Renal cortical epithelial cell (primary cell): ENCODE results near the gene SDF2L1. TPM values are rescaled to one million over a fixed set of nuclear protein-coding genes. Genes with fewer than 3 reads are reported as not detected.
"Not testable (repeated sequence)": the region's sequence is repeated elsewhere in the genome, so short reads cannot be mapped to it uniquely, and the experiment has no call there.

Experiments used
- DNase-seq: peaks from one replicate; pipeline ENCODE4 v3.0.0-alpha.2; 2011; ENCODE audit warnings: low read depth
- total RNA-seq: library from RNA; depleted of rRNA; stranded (reverse); fragments of >200 nt; gene quantifications from 2 replicates; pipeline ENCODE4 v1.2.3, GENCODE V29; 2014

The SDF2L1 gene
- total RNA-seq, 1 donor from 2014 or later = 17.0 TPM

DNA sequence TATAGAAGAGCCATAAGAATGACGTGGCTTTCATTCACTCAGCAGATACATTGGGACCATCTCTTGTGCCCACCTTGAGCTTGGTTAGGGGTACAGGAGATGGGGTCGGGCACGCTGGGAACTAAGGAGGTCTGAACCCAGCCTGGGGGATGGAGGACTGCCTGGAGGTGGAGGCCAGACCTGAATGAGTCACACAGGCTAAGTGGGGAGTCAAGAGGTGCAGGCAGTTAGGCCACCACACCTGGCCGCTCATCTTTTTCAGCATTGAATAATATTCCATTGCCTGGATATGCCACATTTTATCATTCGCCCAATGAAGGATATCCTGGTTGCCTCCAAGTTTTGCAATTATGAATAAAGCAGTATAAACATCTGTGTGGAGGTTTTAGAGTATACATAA lies 19.9 kb downstream of the SDF2L1 start:
- DNase-seq = no peak

DNA sequence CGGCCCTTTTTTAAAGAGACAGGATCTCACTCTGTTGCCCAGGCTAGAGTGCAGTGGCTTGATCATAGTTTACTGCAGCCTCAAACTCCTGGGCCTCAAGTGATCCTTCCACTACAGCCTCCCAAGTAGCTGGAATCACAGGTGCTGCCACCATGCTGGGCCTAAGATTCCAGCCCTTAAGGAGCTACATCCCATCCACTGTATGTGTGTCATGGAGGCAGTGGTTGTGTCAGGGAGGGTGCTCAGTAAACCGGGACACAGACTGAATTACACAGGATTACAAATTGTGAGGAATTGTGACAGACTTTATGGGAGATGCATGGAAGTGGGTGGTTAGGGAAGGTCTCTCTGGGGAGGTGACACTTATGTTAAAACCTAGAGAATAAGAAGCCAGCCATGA lies 21.6 kb downstream of the SDF2L1 start:
- no peak for DNase-seq

DNA sequence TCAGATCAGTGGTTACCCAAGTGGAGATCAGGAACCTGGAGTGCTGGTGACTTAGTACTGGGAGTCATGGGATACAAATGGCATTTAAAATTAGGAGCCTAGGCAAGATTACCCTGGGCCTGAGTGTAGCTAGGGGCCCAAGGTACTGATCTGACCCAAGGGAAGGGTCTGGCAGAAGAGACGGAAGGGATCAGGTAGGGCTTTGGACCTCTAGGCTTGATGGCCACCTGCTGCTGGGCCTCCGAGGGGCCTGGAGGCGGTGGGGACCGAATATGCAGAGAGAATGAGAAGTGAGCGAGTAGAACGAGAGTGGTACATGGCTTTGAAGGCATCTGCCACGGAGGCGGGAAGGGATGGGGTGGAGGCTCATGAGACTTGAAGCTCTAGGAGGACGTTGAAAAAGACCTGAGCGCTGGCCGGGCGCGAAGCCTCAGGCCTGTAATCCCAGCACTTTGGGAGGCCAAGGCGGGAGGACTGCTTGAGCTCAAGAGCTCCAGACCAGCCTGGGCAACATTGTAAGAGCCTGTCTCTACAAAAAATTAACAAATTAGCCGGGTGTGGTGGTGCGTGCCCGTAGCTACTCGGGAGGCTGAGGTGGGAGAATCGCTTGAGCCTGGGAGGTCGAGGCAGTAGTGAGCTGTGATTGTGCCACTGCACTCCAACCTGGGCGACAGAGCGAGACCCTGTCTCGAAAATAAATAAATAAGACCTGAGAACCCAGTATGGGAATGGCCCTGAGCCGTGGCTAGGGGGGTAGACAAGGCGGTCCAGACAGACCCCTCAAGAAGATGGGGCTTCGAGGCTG lies 23.1 kb downstream of the SDF2L1 start:
- DNase-seq = no peak

DNA sequence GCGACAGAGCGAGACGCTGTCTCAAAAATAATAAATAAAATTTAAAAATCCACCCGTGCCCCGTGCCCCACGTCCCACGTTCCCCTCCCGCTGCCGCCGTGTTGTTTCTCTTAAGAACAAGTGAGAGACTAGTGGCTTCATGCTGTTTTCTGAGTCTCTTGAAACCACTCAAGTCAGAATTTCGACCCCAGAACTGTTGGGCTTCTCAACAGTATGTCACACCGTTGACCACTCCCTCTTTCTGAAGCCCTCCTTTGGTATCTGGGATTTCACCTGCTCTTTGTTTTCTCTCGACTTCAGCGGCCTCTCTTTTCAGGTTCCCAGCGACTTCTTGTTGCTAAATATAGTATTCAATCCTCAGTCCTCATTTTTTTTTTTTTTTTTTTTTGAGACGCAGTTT lies 24.7 kb downstream of the SDF2L1 start:
- DNase-seq = no peak

DNA sequence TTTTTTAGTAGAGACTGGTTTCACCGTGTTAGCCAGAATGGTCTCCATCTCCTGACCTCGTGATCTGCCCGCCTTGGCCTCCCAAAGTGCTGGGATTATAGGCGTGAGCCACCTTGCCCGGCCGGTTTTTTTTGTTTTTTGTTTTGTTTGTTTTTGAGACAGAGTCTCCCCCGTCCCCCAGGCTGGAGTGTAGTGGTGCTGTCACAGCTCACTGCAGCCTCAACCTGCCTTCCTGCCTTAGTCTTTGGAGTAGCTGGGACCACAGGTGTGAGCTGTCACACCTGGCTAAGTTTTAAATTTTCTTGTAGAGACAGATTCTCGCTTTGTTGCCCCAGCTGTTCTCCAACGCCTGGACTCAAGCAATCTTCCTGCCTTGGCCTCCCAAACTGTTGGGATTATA lies 26.9 kb downstream of the SDF2L1 start:
- no peak for DNase-seq

DNA sequence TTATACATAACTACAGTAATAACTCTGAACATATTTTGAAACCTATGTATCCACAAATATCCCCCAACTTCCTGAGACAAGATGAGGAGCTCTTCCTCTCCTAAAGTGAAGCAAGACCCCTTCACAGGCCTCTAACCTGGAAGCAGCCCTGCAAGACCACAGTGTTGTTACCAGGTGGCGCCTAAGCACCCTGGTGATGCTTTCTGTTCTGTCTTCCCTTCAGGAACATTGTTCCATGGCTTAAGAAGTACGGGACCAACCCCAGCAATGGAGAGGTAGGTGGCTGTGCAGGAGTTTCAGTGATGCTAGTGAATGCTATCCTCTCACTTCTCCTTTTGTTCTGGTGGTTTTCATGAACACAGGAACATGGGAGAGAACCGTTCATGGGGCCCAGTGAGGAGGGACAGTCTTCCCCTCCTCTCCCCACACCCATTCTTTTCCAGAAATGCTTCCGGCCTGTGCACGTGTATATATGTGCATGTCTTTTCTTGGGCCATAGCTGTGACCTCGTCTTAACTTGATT lies 30.1 kb downstream of the SDF2L1 start:
- DNase-seq = no peak

DNA sequence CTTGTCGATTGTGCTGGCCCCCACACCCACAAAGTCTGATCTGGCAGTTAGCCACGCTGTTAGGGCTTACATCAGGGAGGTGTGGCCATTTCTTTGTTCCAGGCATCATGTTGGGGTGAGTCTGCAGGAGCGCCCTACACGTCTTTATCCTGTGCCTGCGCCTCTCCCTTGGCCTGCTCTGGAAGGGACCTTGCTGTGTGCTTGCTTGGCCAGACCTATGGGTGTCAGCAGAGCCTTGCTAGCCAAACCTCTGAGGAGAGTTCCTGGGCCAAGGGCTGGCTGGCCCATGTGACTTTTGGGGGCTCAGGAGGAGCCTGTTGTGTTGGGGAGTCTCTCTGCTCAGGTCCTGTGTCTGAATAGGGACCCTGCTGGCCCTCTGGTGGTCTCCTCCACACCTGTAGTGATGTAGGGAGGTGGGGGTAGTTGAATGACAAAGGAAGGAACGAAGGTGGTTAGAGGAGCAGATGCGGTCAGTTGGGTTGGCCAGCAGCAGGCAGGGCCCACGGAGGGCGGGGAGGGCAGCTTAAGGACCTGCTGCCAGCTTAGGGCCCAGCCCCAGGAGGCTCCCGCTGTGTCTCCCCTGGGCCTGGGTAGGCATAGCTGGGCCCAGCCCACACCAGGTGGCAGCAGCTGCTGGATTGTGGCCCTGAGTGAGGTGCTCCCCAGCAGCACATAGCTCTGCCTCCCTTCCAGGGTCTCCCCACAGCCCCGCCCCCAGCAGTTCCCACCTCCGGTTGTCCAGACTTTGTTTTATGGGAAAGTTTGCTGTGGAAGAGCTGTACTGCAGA lies 31.6 kb downstream of the SDF2L1 start:
- no peak for DNase-seq

DNA sequence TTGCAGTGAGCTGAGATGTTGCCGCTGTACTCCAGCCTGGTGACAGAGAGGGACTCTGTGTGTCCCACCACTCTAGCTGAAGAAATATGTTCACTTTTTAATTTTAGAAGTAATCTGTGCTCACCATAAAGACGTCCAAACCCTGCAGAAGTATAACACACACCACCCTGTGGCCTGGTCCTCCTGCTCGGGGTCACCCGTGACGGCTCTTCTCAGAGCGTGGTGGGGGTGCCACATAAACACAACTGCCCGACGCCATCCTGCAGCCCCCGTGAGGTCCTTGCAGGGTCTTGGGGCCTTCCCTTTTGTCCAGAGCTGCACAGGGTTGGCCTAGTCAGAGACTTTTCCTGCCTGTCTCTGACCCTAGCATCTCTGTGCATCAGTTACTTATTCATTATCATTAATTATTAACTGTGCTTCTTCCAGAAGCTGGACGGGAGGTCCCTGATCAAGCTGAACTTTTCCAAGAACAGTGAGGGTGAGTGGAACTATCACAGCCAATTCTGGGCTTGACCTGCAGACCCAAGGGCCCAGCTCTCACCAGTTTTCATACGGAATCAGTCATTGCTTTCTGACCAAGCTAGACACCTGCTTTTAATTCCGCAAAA lies 32.6 kb downstream of the SDF2L1 start:
- DNase-seq = peak; percentile 71

DNA sequence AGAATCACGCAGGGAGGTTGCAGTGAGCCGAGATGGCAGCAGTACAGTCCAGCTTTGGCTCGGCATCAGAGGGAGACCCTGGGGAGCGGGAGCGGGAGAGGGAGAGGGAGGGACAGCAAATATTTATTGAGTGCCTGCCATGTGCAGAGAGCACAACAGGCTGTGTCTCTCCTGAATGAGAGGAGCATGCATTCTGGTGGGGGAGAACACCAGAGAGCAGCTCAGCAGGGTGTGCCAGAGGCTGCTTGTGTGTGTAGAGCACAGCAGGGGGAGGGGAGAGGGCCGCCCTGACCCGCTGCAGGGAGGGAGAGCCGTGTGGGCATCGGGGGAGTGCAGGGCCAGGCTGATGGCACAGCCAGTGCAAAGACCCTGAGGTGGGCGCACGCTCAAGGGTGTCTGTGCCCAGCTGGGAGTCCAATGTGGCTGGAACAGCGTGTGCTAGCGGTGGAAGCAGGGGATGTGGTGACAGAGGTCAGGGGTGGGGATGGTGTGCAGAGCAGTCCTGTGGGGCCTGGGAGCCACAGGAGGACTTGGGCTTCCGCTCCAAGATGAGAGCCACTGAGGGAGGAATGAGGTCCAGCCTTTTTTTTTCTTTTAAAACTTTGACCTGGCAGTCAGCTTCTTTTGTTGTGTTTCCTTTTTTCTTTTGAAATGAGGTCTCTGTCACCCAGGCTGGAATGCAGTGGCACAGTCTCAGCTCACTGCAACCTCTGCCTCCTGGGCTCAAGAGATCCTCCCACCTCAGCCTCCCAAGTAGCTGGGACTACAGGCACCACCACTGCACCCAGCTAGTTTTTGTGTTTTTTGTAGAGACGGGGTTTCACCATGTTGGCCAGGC lies 35.7 kb downstream of the SDF2L1 start:
- no peak for DNase-seq

DNA sequence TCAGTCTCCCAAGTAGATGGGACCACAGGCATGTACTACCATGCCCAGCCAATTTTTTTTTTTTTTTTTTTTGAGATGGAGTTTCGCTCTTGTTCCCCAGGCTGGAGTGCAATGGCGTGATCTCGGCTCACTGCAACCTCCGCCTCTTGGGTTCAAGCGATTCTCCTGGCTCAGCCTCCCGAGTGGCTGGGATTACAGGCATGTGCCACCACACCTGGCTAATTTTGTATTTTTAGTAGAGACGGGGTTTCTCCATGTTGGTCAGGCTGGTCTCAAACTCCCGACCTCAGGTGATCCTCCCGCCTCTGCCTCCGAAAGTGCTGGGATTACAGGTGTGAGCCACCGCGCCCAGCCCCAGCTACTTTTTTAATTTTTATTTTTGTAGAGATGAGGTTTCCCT lies 36.7 kb downstream of the SDF2L1 start:
- DNase-seq = not testable (repeated sequence)

DNA sequence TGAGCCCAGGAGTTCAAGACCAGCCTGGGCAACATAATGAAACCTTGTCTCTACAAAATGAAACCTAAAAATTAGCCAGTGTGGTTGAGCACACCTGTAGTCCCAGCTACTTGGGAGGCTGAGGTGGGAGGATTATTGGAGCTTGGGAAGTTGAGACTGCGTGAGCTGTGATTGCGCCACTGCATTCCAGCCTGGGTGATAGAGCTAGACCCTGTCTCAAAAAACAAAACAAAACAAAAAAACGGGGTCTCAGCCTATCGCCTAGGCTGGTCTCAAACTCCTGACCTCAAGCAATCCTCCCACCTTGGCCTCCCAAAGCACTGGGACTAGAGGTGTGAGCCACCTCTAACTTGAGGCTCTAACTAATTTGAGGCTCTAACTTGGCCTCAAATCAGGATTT lies 37.3 kb downstream of the SDF2L1 start:
- DNase-seq = no peak

DNA sequence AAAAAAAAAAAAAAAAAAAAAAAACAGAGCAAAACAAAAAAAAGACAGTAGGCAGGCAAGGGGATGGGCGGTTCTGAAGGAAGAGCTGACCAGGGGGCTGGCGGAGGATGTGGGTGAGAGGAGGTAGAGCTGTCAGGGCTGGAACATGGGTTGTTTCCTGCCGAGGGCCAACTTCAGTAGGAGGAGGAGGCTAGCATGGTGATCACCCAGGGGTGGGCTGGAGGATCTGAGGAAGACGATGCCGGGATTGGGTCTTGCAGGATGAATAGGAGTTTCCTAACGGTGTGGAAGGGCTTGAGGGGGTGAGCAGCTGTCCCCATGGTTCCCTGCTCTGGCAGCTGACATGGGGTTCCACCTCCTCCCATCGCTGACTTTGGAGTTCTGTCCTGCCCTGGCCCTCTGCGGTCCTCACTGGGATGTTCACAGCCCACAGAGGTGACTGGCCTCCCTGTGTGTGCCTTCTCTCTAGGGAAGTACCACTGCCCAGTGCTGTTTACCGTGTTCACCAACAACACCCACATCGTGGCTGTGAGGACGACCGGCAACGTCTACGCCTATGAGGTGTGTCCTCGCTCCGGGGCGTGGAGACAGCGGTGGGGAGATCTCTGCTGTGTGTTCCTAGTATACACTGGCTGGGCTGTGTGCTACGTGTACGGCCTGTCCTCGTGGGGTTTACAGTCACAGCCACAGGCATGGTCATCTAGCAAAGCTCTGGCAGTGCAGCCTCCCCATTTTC lies 38.9 kb downstream of the SDF2L1 start:
- DNase-seq = no peak

DNA sequence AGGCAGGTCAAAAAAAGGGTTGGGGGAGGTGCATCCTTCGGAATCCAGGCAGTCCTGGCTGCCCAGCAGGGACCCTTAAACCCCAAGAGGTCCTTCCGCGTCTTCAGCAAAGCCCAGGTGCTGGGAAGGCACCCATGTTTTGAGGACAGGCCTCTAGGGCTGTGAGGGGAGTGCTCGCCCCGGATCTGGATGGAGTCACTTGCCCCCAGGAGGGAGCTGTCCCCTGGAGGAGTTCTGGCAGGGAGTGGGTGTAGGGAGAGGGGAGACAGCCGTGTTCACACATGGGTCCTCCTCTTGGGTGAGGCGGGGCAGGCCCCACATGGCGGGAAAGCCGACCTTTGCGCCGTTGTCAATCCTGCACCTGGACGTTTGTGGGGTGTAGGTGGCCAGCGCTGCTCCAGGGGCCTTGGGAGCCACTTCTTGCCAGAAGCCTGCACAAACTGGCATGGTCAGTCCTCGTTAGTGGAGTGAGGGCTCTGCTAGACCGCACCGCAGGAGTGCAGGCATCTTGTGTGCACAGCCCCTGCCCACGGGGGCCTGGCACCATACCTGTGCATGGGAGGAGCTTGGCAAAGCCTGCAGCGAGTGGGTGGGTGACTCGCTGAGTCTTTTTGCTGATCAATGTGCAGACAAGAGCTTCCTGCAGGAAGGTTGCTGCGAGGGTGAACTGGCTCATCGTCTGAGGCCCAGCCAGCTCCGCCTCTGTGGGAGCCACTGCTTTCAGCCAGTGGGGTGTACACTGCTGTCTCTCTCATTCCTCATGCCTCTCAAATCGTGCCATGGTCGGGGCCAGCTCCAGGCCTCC lies 39.7 kb downstream of the SDF2L1 start:
- no peak for DNase-seq

DNA sequence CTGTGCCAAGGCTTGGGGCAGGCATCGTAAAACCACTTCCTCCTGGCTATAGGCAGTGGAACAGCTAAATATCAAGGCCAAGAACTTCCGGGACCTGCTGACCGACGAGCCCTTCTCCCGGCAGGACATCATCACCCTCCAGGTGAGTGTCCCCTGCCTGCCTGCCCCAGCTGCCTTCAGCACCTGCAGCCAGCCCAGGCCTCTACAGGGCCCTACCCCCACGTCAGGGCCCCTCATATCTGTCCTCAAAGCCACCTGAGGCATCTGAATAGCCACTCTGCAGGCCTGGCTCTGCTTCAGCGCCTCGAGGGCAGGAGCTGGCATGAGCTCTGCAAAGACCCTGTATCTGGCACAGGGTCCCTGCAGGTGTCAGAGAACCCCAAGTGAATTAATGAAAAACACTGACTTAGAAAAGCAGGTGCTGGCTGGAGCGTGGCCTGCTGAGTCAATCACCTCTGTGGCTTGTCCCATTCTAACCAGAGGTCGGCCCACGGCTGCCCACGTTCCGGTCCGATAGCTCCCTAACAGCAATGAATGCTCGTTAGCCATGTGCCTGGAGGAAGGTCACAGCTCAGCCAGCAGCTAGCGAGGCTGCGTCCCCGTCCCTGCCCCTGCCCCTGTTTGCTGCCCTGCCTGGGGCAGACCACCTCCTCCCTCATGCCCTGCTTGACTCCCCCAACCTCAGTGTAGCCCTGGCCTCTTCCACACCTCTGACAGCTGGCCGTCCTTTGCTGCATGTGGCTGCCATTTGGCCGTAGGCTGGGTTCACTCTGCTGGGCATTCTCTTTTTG lies 40.5 kb downstream of the SDF2L1 start:
- DNase-seq = peak; percentile 60

DNA sequence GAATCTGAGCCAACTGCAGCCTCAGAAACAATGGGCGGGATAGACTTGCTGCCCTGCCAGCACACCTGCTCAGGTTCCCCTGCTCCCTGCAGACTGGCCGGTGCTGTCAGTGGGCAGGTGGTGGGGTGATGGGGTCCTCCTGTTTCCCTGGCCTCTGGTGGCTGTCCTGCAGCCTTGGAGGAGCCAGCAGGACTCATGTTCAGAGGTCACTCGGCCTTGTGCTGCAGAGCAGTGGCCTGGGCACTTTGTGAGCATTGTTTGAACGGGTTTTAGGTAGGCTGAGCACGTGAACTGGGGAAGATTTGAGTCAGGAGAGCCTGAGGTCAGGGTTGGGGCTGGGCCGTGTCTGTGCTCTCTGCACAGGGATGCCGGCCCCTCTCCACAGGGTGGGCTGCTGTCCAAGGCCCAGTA lies 41.3 kb downstream of the SDF2L1 start:
- DNase-seq = no peak

DNA sequence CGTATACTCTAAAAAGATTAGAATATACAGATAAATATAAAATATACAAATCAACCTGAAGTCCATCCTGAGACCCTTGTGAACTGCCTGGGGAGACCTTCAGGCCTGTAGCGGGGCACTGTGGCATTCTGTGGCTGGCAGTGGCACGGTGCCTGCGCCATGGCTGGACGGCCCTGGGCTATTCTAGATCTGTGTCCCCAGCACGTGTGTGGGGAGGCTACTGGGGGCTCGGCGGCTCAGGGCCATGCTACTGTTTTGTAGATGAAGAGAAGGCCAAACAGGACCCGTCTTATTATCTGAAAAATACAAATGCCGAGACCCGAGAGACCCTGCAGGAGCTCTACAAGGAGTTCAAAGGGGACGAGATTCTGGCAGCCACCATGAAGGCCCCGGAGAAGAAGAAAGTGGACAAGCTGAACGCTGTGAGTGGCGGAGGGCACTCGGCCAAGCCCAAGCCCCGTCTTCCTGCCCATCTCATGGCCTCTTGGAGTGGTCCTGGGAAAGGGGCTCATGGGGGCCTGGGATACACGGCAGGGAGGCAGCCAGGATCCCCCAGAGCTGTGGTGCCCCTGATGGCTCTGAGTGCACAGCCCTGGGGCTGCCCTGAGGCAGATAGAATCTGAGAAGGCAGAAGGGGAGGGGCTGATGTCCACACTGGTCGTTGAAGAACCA lies 42.5 kb downstream of the SDF2L1 start:
- no peak for DNase-seq

DNA sequence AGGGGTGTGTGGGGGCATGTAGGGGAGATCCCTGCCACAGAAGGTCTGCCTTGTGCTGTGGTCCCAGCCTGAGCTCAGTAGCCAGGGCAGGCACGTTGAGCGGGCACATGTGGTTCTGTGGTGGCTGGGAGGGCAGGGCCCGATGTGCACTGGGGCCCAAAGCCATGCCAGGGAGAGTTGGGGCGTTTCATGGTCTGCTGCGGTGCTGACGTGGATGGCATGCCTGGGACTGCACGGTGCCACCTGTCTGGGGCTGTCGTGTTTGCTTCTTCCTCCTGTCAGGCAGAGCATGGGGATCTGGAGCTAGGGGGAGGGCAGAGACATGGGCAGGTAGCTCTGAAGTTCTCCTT lies 43.0 kb downstream of the SDF2L1 start:
- DNase-seq = no peak

DNA sequence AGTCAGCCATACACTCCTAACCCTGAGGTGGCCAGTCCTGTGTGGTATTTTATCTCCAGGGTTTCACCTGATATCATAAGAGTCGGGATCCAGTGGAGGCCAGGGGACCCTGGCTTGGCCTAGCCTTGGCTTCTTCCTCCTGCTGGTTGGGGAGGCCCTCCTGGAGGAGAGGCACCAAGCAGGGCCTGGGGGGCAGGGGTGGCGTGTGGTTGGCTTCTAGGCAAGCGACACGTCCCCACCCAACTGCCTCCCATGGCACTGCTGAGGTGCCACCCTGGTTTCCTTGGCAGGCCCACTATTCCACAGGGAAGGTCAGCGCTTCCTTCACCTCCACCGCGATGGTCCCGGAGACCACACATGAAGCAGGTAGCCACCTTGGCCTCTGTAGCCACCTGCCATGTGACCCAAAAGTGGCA lies 44.1 kb downstream of the SDF2L1 start:
- DNase-seq = no peak
